AG04450 (cell line): ENCODE results near the gene C22orf15. TPM values are rescaled to one million over a fixed set of nuclear protein-coding genes. Genes with fewer than 3 reads are reported as not detected.

Source experiments
- CTCF ChIA-PET: fragments of 300-600, 350-600 bp; formaldehyde crosslinking; extraction: SDS; loops from one replicate; lab custom pipeline; 2022; ENCODE audit warnings: antibody characterized with exemption, inconsistent platforms; lab: Charles Lee
- POLR2A ChIA-PET: fragments of 350-600 bp; formaldehyde crosslinking; extraction: SDS; loops from one replicate; lab custom pipeline; 2021; ENCODE audit warnings: antibody characterized with exemption, inconsistent platforms; lab: Yijun Ruan, JAX
- DNase-seq: peaks from one replicate; pipeline ENCODE4 v3.0.0-alpha.2; 2011; ENCODE audit warnings: low read depth, low spot score
- H3K27ac ChIP-seq: one replicate; pipeline ENCODE4 v1.5.1; 2012; ENCODE audit warnings: low read depth, low read length, control low read depth
- H3K27me3 ChIP-seq: one replicate; pipeline ENCODE4 v1.6.0; 2012; ENCODE audit warnings: low read length; ENCODE audit not compliant: control insufficient read depth, insufficient read depth
- H3K4me3 ChIP-seq: 2 replicates; pipeline ENCODE4 v1.5.1; 2011; ENCODE audit warnings: mild to moderate bottlenecking, low read depth, low read length, control low read depth
- H3K9me3 ChIP-seq: 2 replicates; pipeline ENCODE4 v1.5.1; 2012; ENCODE audit warnings: low read length; ENCODE audit not compliant: control insufficient read depth, insufficient read depth
- CTCF ChIP-seq: IDR thresholded peaks from 2 replicates; pipeline ENCODE4 v1.5.1; 2011; ENCODE audit warnings: low read depth, low read length, control low read depth, inconsistent platforms
- polyA plus RNA-seq: library from polyadenylated mRNA; depleted of rRNA; stranded (reverse); fragments of >200 nt; gene quantifications from 2 replicates; pipeline ENCODE4 v1.2.3, GENCODE V29; 2011

The C22orf15 gene
- polyA plus RNA-seq, 1 experiment, result 2.1 TPM

GRCh38 chr22:23774922-23775436 is 12.2 kb downstream of the C22orf15 start:
- no peak for TF ChIP-seq CTCF
- no peak overlapping the region for H3K27ac ChIP-seq
- CTCF ChIA-PET, result interaction anchor here (1.0 to 1.6 kb wide), 2 partner anchors 75 to 118 kb away, joined by 3 to 11 read pairs; no protein-coding TSS in a partner anchor
- H3K9me3 ChIP-seq, result no peaks in the 10 kb centered on the region; the same call in 1 of the 2 replicates
- POLR2A ChIA-PET, result interaction anchor here (0.6 to 1.2 kb wide), 3 partner anchors 24 to 471 kb away, joined by 3 to 4 read pairs (median 3); partner anchors contain the start of gene ZNF70
- H3K4me3 ChIP-seq, result no peak overlapping the region
- DNase-seq, result no peak
- H3K27me3 ChIP-seq, result no peaks in the 10 kb centered on the region

- no peak overlapping the region for H3K4me3 ChIP-seq
- no peak for TF ChIP-seq CTCF
- H3K27ac ChIP-seq, result no peak overlapping the region
- H3K27me3 ChIP-seq, result no peaks in the 10 kb centered on the region
- POLR2A ChIA-PET, result interaction anchor here (0.6 kb wide), 1 partner anchor 472 kb away, joined by 3 read pairs; no protein-coding TSS in a partner anchor
- CTCF ChIA-PET, result interaction anchor here (1.6 kb wide), 1 partner anchor 74 kb away, joined by 11 read pairs; no protein-coding TSS in a partner anchor
- no peak for DNase-seq
- no peaks in the 10 kb centered on the region; the same call in 1 of the 2 replicates for H3K9me3 ChIP-seq
Observed at GRCh38 chr22:23775779-23776375, 13.1 kb downstream of the C22orf15 start.

- DNase-seq, result no peak
Observed at GRCh38 chr22:23777776-23778576, 15.2 kb downstream of the C22orf15 start.

GRCh38 chr22:23778577-23778900 is 15.7 kb downstream of the C22orf15 start:
- no peak overlapping the region for H3K4me3 ChIP-seq
- no peak for TF ChIP-seq CTCF
- no peak overlapping the region for H3K27ac ChIP-seq
- no peaks in the 10 kb centered on the region for H3K27me3 ChIP-seq
- H3K9me3 ChIP-seq, result no peaks in the 10 kb centered on the region; the same call in 1 of the 2 replicates
- ChIA-PET POLR2A (interaction anchor here (1.5 kb wide), 1 partner anchor 14 kb away, joined by 3 read pairs; no protein-coding TSS in a partner anchor), CTCF (interaction anchor here (1.1 kb wide), 1 partner anchor 10 kb away, joined by 3 read pairs; no protein-coding TSS in a partner anchor)
- no peak for DNase-seq

More at GRCh38 chr22:23777776-23778576, 15.2 kb downstream of the C22orf15 start:
- Histone ChIP-seq H3K27ac (no peak overlapping the region), H3K4me3 (no peak overlapping the region), H3K9me3 (no peaks in the 10 kb centered on the region; the same call in 1 of the 2 replicates), H3K27me3 (no peaks in the 10 kb centered on the region)
- no peak for TF ChIP-seq CTCF
- ChIA-PET POLR2A (interaction anchor here (0.7 to 1.5 kb wide), 2 partner anchors 9 to 15 kb away, joined by 3 to 5 read pairs; partner anchors contain the start of gene SMARCB1), CTCF (interaction anchor here (1.1 to 1.5 kb wide), 2 partner anchors 9 to 10 kb away, joined by 3 read pairs; partner anchors contain the start of gene CHCHD10)
